Measurements from ENCODE around the gene ZNF217. TPM values are rescaled to one million over a fixed set of nuclear protein-coding genes. Genes with fewer than 3 reads are reported as not detected.
"Not testable (repeated sequence)": the region's sequence is repeated elsewhere in the genome, so short reads cannot be mapped to it uniquely, and the experiment has no call there.

The ZNF217 gene
- total RNA-seq, 1 donor from 2014 or later, result 5.4 TPM

GRCh38 chr20:53622247-53623133 lies 28.9 kb upstream of the ZNF217 start:
- Histone ChIP-seq H3K27ac (replicated peaks) (peak overlapping the region; percentile 92), H3K4me1 (peaks cover 36% of the 10 kb centered on the region), H3K36me3 (no peaks in the 10 kb centered on the region), H3K4me3 (peak overlapping the region; percentile 67), H3K9me3 (replicated peaks) (no peaks in the 10 kb centered on the region), H3K27me3 (ENCODE audit: low read depth) (no peaks in the 10 kb centered on the region)
- intact Hi-C loops (cut with micrococcal nuclease), result no loop called here
- no peak for TF ChIP-seq CTCF (IDR thresholded peaks at IDR 0.05; ENCODE audit: borderline replicate concordance)
- no peak for DNase-seq

GRCh38 chr20:53621482-53622246 lies 28.0 kb upstream of the ZNF217 start:
- no peak overlapping the region for H3K4me3 ChIP-seq
- H3K27me3 ChIP-seq (ENCODE audit: low read depth), result no peaks in the 10 kb centered on the region
- DNase-seq, result peak; percentile 35
- intact Hi-C loops (cut with micrococcal nuclease), result no loop called here
- peaks cover 36% of the 10 kb centered on the region for H3K4me1 ChIP-seq
- H3K9me3 ChIP-seq (replicated peaks), result no peaks in the 10 kb centered on the region
- TF ChIP-seq CTCF (IDR thresholded peaks at IDR 0.05; ENCODE audit: borderline replicate concordance), result no peak
- H3K36me3 ChIP-seq, result no peaks in the 10 kb centered on the region
- H3K27ac ChIP-seq (replicated peaks), result peak overlapping the region; percentile 92

GRCh38 chr20:53618490-53619000 lies 24.9 kb upstream of the ZNF217 start:
- DNase-seq; H3K9me3 ChIP-seq (replicated peaks); H3K36me3 ChIP-seq; H3K4me3 ChIP-seq; H3K27ac ChIP-seq (replicated peaks); H3K27me3 ChIP-seq (ENCODE audit: low read depth); intact Hi-C loops (cut with micrococcal nuclease): not testable (repeated sequence)
- H3K4me1 ChIP-seq, result peaks cover 27% of the 10 kb centered on the region

GRCh38 chr20:53617791-53618489 lies 24.3 kb upstream of the ZNF217 start:
- no peaks in the 10 kb centered on the region for H3K27me3 ChIP-seq (ENCODE audit: low read depth)
- no peaks in the 10 kb centered on the region for H3K9me3 ChIP-seq (replicated peaks)
- H3K36me3 ChIP-seq, result no peaks in the 10 kb centered on the region
- no peak for DNase-seq
- TF ChIP-seq CTCF (IDR thresholded peaks at IDR 0.05; ENCODE audit: borderline replicate concordance), result no peak
- H3K4me1 ChIP-seq, result peaks cover 21% of the 10 kb centered on the region
- H3K4me3 ChIP-seq, result no peak overlapping the region
- H3K27ac ChIP-seq (replicated peaks), result no peak overlapping the region
- intact Hi-C loops (cut with micrococcal nuclease), result no loop called here

- DNase-seq; H3K9me3 ChIP-seq (replicated peaks); intact Hi-C loops (cut with micrococcal nuclease): not testable (repeated sequence)
Measured at GRCh38 chr20:53616489-53616888, 22.9 kb upstream of the ZNF217 start.

GRCh38 chr20:53613748-53614147 lies 20.1 kb upstream of the ZNF217 start:
- DNase-seq, result no peak
- Histone ChIP-seq H3K27me3 (ENCODE audit: low read depth) (no peaks in the 10 kb centered on the region), H3K27ac (replicated peaks) (no peak overlapping the region), H3K4me1 (peaks cover 11% of the 10 kb centered on the region), H3K4me3 (no peak overlapping the region), H3K9me3 (replicated peaks) (no peaks in the 10 kb centered on the region), H3K36me3 (no peaks in the 10 kb centered on the region)
- TF ChIP-seq CTCF (IDR thresholded peaks at IDR 0.05; ENCODE audit: borderline replicate concordance), result no peak
- intact Hi-C loops (cut with micrococcal nuclease), result no loop called here

More at GRCh38 chr20:53616489-53616888, 22.9 kb upstream of the ZNF217 start:
- H3K27ac ChIP-seq (replicated peaks); H3K4me3 ChIP-seq; H3K27me3 ChIP-seq (ENCODE audit: low read depth); H3K36me3 ChIP-seq: not testable (repeated sequence)
- peaks cover 12% of the 10 kb centered on the region for H3K4me1 ChIP-seq

GRCh38 chr20:53612289-53612688 lies 18.6 kb upstream of the ZNF217 start:
- H3K27ac ChIP-seq (replicated peaks), result peak overlapping the region; percentile 49
- peaks cover 11% of the 10 kb centered on the region for H3K4me1 ChIP-seq
- DNase-seq; H3K27me3 ChIP-seq (ENCODE audit: low read depth); H3K4me3 ChIP-seq; H3K36me3 ChIP-seq; H3K9me3 ChIP-seq (replicated peaks); intact Hi-C loops (cut with micrococcal nuclease): not testable (repeated sequence)

Data from left ventricle myocardium inferior (tissue), 1 donor.